ENCODE results near the gene DEUP1.

GRCh38 chr11:93467054-93467453 lies 136.5 kb downstream of the DEUP1 start:
- TF ChIP-seq POLR2A (IDR thresholded peaks at IDR 0.05) (no peak), CTCF (IDR thresholded peaks at IDR 0.05) (no peak)
